NB4 (cell line): ENCODE measurements around the gene GPBP1.

Experiments
- DNase-seq: peaks from one replicate; pipeline ENCODE4 v3.0.0; 2010; ENCODE audit warnings: low read depth
- H3K4me3 ChIP-seq: one replicate; pipeline ENCODE4 v1.5.1; 2011; ENCODE audit warnings: mild to moderate bottlenecking, low read depth, low read length, moderate library complexity
- CTCF ChIP-seq: IDR thresholded peaks from one replicate; pipeline ENCODE4 v1.5.1; 2012; ENCODE audit warnings: low read depth, low read length
- MAX ChIP-seq: IDR thresholded peaks from 2 replicates; pipeline ENCODE4 v1.6.1; 2011; ENCODE audit warnings: low read depth, low read length
- MYC ChIP-seq: IDR thresholded peaks from 2 replicates; pipeline ENCODE4 v1.6.1; 2011; ENCODE audit warnings: low read depth, low read length
- POLR2A ChIP-seq: IDR thresholded peaks from 2 replicates; pipeline ENCODE4 v1.6.1; 2011; ENCODE audit warnings: mild to moderate bottlenecking; ENCODE audit not compliant: insufficient read length; ENCODE audit errors: extremely low read depth

GPBP1 gene

DNA sequence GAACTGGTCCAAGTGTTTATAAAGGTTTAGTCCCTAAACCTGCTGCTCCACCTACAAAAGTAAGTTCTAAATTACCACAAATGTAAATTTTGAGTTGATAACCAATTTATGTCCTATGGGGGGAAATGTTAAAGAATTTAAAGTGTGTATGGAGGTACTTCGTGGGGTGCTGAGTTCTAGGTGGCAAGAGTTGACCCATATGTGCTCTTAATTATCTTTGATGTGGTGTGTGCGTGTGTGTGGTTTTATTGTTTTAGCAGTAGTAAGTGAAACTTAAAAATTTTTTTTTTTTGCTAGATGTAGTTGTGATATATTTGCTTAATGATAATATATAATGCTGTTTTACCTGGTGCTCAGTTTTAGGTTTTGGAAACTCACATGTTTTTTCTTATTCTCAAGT lies 72.6 kb downstream of the GPBP1 start:
- DNase-seq, result no peak
- H3K4me3 ChIP-seq, result no peak overlapping the region
- TF ChIP-seq CTCF (no peak), MYC (no peak), POLR2A (no peak), MAX (no peak)

DNA sequence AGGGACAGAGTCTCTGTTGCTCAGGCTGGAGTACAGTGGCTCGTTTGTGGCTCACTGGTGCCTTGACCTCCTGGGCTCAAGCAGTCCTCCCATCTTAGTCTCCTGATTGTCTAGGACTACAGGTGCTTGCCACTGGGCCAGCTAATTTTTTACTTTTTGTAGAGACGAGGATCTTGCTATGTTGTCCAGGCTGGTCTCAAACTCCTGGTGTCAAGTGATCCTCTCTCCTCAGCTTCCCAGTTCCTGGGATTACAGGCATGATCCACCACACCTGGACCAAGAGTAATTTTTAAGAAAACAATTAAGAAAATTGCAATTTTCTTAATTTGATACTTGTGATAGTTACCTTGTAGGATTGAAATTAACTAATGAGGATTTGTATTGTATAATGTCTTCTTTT lies 73.9 kb downstream of the GPBP1 start:
- no peak overlapping the region for H3K4me3 ChIP-seq
- no peak for TF ChIP-seq MYC
- TF ChIP-seq POLR2A, result no peak
- TF ChIP-seq CTCF, result no peak
- TF ChIP-seq MAX, result no peak
- DNase-seq, result no peak

- H3K4me3 ChIP-seq, result no peak overlapping the region
- TF ChIP-seq MYC, result no peak
- no peak for DNase-seq
Measured at GRCh38 chr5:57249265-57249874, 75.5 kb downstream of the GPBP1 start.

- TF ChIP-seq MYC (no peak), CTCF (no peak), POLR2A (no peak), MAX (no peak)
- no peak for DNase-seq
- H3K4me3 ChIP-seq, result no peak overlapping the region
Measured at GRCh38 chr5:57258052-57258451, 84.2 kb downstream of the GPBP1 start.

GRCh38 chr5:57258943-57259342 lies 85.1 kb downstream of the GPBP1 start:
- H3K4me3 ChIP-seq, result no peak overlapping the region
- DNase-seq, result no peak
- TF ChIP-seq MAX (no peak), MYC (no peak), CTCF (no peak), POLR2A (no peak)

- no peak overlapping the region for H3K4me3 ChIP-seq
- no peak for TF ChIP-seq MYC
- TF ChIP-seq CTCF, result no peak
- no peak for TF ChIP-seq MAX
- TF ChIP-seq POLR2A, result no peak
- no peak for DNase-seq
Measured at GRCh38 chr5:57259704-57260103, 85.8 kb downstream of the GPBP1 start.
